NCI-H1436 (cell line): Measurements from ENCODE around the gene PCARE.

Source experiments
- DNase-seq: peaks from one replicate; lab custom pipeline; 2025; lab: John Stamatoyannopoulos, UW

PCARE gene

DNA sequence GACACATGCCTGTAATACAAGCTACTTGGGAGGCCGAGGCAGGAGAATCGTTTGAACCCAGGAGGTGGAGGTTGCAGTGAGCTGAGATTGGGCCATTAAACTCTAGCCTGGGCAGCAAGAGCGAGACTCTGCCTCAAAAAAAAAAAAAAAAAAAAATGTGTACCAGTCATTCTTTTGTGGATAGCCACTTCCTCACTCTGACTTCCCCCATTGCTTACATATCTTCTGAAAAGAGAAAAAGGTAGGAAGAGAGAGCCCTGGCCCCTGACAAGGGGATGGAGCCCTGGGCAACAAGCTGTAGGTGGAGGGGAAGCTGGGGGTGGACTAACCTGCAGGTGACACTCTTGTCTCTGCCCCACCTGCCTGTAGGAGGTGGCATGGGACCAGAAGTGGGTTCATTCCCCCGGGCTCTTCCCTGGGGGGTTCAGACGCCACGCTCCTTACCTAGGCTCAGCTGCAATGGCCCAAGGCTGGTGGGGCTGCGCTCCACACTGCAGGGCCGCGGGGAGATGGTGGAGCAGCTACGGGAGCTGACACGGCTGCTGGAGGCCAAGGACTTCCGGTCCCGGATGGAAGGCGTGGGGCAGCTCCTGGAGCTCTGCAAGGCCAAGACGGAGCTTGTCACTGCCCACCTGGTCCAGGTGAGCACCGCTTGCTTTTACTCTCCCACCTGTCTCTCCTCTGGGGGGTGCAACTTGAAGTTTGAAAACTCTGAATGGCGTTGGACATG lies 39.1 kb downstream of the PCARE start:
- DNase-seq = no peak

DNA sequence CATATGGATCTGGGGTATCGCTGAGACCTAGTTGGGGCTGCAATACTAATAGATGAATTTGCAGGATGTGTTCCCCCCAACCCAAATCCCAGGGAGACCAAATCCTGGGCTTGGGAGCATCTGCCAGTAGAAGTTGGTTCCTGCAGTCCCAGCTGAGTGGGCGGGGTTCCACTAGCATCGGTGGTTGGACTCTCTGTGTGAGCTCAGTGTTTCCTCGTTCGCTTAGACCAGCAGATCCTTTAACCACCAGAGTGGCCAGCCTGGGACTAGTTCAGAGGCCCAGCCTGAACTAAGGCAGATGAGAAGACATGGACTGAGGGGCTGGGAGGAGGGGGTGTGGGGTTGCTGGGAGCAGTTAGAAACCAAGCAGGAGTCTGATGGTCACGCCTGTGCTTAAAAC lies 40.7 kb downstream of the PCARE start:
- no peak for DNase-seq

DNA sequence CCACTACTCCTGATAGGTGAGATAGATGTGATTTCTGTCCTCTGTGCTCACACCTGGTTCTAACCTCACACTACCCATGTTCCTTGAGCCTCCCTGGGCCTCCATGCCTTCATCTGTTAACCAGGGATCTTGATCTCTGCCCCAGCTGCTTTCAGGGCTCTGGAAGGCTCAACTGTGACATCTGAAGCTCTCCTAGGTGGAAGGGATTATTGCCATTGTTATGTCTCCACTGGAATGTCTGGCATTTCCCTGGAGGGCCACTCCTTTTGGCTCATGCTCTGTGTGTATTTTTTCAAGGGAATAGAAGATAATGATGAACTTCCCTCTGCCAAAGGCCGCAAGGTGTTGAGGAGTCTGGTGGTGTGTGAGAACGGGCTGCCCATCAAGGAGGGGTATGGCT lies 41.2 kb downstream of the PCARE start:
- no peak for DNase-seq

DNA sequence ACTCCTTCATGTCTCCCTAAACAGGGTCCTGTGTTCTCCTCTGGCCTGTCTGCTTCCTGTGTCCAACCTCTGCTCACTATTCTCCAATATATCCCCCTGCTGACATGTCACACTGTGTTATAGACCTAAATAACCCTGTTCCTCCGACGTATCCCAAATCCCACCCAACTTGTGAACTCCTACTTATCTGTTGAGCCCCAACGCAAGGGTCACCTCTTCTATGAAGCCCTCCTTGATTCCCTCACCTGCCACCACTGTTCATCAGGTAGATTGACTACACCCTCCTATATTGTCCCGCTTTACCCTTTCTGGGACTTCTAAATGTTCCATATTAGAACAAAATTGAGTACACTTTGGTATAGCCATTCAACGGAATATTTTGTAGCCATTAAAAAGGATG lies 42.1 kb downstream of the PCARE start:
- DNase-seq = no peak

DNA sequence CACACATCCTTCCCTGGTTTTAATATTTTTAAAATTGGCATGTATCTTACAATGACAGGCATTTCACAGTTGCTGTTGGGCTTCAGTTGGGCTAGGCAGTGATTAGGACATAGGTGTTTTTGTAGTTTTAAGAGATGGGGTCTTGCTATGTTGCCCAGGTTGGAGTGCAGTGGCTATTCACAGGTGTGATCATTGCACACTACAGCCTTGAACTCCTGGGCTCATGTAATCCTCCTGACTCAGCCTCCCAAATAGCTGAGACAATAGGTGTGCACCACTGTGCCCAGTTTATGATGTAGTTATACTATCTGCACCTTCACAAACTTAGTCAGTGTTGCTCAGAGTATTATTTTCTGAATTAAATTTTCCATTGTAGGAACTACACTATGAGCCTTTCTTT lies 43.3 kb downstream of the PCARE start:
- DNase-seq = no peak

DNA sequence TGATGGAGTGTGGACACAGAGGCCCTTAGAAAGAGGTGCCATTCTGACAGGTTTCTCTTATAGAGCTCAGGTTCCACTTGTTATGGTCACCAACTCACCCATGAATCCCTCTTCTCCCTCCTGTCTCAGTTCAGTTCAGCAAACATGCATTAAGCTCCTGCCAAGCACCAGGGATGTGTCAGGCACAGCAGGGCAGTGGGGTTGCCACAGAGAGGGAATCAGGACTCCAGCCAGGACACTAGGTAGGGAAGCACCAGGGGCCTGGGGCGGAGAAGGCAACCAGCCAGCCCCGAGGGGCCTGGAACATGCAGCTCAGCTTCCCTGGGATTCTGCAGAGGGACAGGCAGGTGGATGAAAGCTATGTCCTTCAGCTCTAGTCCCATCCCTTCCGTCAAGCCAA lies 48.6 kb downstream of the PCARE start:
- no peak for DNase-seq

DNA sequence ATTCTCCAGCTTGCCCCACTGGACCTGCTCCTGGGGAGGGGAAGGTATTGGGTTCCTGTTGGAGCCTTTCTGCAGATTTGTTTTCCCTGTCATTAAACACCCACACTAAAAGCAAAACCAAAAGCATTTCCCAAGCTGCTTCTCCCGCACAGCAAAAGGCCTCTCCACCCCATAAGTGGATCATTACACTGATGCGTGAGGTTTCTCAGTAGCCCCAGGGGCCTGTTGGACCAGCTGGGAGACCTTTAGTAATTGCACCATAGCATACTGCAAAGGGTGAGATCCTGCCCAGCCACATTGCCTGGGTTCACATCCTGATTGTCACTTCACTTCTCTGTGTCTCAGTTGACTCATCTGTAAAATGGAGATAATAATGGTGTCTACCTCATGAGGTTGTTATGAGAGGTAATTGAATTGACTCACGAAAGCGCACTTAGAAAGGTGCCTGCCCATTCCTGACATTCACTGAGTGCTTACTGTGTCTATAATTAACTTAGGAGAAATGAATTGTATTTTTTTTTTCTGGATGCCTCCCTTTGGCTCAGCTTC lies 49.4 kb downstream of the PCARE start:
- no peak for DNase-seq

DNA sequence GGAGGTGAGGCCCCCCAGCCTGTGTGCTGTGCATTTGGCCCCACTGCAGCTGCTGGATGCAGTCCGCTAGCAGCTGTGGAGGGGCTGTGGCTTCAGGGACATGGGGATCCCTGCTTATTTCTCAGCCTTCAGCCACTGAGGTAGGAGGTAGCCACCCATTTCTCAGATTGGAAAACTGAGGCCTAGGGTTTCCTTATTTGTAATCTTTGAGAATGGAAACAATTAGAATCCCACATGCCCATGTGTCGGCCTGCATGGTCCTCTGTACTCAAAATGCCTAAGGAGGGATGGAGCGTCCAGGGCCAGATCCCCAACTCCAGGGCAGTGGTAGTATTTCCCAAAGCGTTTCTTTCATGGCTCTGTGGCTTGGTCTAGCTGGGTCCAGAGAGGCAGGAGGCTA lies 51.1 kb downstream of the PCARE start:
- DNase-seq = no peak

DNA sequence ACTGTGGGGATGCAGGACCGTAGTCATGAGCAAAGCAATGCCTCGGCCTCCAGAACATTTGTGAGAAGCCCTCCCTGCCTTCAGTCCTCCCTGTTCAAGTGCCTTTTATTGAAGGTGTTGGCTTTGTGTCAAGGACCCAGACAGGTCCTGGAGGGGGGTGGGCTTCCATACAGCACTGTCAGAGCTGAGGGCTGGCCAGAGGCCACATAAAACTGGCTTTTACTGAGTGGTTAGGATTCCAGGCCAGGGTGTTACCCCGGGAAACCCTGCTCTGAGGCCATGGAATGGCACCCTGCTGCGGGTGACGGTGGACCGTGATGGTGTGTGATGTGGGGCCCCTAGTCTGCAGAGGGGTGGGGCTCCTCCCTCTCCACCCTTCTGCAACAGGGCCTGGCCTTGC lies 51.6 kb downstream of the PCARE start:
- DNase-seq = no peak

DNA sequence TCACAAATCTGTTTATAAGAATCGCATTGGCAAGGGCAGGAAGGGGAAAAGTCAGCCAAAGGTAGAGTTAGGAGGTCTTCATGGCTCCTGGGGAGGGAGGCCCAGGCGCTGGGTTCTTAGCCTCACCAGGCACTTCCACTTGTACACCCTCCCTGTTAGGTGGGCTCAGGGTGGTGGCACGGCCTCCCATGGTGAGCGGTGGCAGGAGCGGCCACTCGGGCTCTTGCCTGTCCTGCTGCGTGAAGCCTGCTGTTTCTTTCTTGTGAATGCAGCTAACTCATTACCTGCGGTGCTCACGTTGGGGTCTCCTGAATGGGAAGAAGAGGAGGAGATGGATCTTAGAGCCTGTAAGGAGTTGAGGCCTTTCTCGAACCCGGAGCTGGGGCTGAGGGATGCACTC lies 52.4 kb downstream of the PCARE start:
- DNase-seq = no peak

DNA sequence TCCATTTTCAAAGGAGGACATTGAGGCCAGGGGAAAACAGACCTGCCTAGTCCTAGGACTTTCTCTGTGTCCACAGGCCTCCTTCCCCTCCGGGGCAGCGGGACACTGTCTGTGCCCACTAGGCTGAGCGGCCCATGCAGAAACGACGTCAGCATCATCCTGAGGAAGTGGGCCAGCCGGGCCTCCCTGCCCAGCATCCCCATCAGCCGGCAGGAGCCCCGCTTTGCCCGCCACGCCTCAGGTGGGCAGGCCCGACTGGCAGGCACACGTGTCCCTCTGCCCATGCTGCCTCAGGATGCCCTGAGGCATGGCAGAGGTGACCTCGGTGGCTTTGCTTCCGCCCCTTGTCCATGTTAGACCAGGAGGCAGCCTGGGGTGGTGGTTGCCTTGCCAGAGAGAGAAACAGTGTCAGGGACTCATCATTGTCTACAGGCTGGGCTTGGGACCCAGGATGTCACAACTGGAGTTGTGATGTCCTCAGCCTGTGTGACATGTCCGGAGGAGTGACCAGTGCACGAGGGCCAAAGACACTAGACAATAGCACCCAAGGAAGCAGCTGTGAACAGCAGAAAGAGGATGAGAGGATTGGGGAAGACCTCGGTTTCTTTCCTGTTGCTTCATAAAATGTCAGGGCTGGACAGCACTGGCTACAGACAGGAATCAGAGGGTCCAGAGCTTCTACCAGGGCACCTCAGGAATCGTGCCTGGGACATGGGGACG lies 56.4 kb downstream of the PCARE start:
- DNase-seq = no peak

DNA sequence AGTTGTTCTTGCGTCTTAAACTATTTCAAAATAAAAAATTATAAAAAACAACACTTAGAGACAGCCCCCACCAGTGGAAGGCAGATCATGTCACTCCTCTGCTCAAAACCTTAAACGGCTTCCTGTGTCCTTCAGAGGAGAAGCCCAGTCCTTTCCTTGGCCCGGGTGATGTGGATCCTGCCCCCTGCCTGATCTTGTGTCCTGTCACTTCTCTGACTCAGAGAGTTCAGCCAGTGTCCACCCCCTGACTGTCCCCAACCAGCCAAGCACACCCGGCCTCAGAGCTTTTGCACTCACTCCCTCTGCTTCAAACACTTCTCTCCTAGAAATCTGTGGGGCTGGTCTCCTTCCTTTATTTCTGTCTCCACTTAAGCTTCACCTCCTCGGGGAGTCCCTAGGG lies 57.8 kb downstream of the PCARE start:
- DNase-seq = no peak

DNA sequence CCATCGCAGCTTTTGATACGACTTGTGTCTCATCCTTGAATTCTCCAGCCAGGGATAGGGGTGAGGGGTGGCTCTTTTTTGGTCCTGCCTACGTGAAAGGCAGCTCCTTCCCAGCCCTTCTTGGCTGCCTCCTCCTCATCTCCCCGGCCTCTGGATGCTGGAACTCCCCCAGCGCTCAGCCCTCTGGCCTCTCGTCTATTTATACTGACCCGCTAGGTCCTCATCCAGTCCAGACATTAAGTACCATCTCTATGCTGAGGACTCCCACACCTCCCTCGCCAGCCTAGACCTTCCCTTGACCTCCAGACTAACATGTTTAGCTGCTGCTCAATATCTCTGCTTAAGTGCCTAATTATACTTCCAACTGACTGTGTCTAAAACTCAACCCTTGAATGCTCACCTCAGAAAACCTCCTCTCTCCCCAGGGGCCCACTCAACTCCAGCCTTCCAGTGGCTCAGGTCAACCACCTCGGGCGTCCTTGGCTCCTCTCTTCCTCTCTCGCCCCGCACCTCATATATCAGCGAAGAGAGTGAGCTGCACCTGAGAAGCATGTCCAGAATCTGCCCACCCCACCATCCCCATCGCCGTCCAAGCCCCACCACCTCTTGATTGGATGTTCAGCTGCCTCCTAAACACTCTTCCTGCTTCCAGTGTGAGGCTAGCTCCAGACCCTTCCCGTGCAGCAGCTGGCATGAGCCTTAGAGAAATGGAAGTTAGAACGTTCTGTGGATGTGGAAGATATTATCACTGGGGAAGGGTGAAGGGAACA lies 58.4 kb downstream of the PCARE start:
- no peak for DNase-seq

DNA sequence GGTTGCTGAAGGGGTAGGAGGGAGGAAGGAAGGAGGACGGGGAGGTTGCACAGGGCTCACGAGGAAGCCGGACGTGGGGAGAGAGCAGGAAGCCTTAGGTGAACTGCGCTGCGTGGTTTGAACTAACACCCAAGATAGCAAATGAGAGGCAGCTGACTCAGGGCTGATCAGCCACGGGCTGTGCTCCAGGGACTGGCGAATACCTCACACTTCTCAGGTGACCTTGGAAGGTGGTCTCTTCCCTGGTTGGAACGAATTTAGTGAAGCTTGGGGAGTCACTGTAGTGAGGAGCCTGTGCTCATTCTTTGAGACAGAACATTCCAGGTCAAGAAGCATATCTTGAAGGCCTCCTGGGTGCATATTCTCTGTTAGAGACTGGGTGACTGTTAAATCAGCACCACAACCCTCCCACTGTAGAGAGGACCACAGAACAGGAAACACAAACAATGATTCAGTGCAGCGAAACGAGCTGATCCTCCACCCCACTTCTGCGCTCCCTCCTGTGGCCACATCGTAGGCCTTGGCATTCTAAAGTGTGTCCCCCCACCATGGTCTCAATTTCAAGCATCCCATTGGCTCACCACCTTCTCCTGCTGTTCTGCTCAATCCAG lies 59.4 kb downstream of the PCARE start:
- DNase-seq = no peak

DNA sequence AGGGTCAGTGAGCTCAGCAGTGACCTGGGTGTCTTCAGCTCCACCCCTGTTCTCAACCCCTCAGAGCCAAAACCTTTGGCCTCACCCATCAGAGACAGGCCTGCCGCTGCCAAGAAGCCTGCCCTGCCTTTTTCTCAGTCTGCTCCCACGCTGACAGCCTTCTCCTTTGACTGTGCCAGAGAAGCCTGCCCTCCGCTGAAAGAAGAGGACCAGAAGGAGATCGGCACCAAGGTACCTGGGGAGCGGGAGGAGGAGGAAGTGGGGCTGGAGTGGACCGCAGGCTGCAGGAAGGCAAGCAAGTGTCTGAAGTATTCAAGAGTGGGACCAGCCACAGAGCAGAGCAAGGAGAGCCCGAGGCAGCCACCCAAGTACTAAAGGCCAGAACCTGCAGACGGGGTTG lies 60.0 kb downstream of the PCARE start:
- DNase-seq = no peak

DNA sequence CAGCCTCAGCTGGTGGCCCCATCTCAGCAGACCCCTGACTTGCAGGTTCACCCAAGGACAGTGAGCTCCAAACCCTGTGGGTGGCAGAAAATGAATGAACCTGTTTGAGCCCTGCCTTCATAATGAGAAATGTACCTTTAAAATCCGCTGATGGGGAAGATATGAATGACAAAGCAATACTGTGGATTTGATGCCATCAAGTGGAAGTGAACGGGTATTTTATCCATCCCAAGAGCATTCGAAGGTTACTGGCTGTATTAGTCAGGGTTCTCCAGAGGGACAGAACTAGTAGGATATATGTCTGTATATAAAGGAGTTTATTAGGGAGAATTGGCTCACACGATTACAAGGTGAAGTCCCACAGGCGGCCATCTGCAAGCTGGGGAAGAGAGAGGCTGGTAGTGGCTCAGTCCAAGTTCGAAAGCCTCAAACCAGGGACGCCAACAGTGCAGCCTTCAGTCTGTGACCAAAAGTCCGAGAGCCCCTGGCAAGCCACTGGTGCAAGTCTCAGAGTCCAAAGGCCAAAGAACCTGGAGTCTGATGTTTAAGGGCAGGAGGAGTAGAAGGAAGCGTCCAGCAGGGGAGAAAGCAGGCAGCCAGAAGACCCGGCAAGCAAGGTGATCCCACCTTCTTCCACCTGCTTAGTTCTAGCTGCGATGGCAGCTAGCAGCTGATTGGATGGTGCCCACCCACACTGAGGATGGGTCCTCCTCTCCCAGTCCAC lies 61.1 kb downstream of the PCARE start:
- DNase-seq = no peak

DNA sequence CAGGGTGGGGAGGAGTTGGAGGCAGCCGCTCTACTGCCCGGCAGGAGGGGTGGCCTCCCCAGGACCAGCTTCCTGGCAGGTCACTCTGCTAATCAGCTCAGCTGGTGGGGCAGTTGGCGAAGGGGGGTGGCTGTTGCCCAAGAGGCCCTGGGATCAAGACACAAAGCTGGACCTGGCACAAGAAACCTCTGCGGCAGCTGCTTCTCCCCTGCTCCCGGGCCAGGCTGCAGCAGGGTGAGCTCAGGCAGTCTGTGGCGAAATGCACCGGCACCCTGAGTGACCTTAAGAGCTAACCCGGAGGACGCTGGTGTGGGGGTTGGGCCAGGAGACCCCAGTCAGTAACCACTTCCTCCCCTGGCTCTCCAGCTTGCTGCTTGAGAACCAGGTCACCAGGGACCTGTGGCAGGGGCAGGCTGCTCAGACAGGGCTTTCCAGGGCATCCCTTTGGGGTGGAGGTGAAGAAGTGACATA lies 62.1 kb downstream of the PCARE start:
- no peak for DNase-seq
